WERI-Rb-1 (cell line): ENCODE data around the gene DOCK7.
A peak's percentile ranks its signal among the peaks of the same experiment; 100 is the strongest.

Source experiments
- DNase-seq: peaks from one replicate; pipeline ENCODE4 v3.0.0-alpha.2; 2020
- H3K27ac ChIP-seq: fragments of 250-450 bp; sonication (Bioruptor Pico); 2 replicates; pipeline ENCODE4 v1.5.1; 2020; ENCODE audit warnings: mild to moderate bottlenecking, moderate library complexity
- H3K27me3 ChIP-seq: fragments of 250-450 bp; sonication (Bioruptor Pico); 2 replicates; pipeline ENCODE4 v1.5.1; 2021; ENCODE audit warnings: mild to moderate bottlenecking, low read depth, moderate library complexity; ENCODE audit not compliant: insufficient read depth, severe bottlenecking
- H3K36me3 ChIP-seq: fragments of 250-450 bp; sonication (Bioruptor Pico); 2 replicates; pipeline ENCODE4 v1.5.1; 2020; ENCODE audit warnings: mild to moderate bottlenecking, moderate library complexity
- H3K4me3 ChIP-seq: 2 replicates; pipeline ENCODE4 v1.5.1; 2011; ENCODE audit warnings: low read depth, mild to moderate bottlenecking, control low read depth, low read length
- H3K9me3 ChIP-seq: fragments of 250-450 bp; sonication (Bioruptor Pico); 2 replicates; pipeline ENCODE4 v1.5.1; 2021; ENCODE audit warnings: mild to moderate bottlenecking, moderate library complexity; ENCODE audit not compliant: severe bottlenecking
- TF ChIP-seq, protein P1 (sequence below): IDR thresholded peaks from 2 replicates; pipeline ENCODE4 v1.5.1; 2011; ENCODE audit warnings: low read depth, mild to moderate bottlenecking, control low read depth, inconsistent platforms, low read length

DOCK7 gene, protein sequence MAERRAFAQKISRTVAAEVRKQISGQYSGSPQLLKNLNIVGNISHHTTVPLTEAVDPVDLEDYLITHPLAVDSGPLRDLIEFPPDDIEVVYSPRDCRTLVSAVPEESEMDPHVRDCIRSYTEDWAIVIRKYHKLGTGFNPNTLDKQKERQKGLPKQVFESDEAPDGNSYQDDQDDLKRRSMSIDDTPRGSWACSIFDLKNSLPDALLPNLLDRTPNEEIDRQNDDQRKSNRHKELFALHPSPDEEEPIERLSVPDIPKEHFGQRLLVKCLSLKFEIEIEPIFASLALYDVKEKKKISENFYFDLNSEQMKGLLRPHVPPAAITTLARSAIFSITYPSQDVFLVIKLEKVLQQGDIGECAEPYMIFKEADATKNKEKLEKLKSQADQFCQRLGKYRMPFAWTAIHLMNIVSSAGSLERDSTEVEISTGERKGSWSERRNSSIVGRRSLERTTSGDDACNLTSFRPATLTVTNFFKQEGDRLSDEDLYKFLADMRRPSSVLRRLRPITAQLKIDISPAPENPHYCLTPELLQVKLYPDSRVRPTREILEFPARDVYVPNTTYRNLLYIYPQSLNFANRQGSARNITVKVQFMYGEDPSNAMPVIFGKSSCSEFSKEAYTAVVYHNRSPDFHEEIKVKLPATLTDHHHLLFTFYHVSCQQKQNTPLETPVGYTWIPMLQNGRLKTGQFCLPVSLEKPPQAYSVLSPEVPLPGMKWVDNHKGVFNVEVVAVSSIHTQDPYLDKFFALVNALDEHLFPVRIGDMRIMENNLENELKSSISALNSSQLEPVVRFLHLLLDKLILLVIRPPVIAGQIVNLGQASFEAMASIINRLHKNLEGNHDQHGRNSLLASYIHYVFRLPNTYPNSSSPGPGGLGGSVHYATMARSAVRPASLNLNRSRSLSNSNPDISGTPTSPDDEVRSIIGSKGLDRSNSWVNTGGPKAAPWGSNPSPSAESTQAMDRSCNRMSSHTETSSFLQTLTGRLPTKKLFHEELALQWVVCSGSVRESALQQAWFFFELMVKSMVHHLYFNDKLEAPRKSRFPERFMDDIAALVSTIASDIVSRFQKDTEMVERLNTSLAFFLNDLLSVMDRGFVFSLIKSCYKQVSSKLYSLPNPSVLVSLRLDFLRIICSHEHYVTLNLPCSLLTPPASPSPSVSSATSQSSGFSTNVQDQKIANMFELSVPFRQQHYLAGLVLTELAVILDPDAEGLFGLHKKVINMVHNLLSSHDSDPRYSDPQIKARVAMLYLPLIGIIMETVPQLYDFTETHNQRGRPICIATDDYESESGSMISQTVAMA (N-terminal part only)

DNA sequence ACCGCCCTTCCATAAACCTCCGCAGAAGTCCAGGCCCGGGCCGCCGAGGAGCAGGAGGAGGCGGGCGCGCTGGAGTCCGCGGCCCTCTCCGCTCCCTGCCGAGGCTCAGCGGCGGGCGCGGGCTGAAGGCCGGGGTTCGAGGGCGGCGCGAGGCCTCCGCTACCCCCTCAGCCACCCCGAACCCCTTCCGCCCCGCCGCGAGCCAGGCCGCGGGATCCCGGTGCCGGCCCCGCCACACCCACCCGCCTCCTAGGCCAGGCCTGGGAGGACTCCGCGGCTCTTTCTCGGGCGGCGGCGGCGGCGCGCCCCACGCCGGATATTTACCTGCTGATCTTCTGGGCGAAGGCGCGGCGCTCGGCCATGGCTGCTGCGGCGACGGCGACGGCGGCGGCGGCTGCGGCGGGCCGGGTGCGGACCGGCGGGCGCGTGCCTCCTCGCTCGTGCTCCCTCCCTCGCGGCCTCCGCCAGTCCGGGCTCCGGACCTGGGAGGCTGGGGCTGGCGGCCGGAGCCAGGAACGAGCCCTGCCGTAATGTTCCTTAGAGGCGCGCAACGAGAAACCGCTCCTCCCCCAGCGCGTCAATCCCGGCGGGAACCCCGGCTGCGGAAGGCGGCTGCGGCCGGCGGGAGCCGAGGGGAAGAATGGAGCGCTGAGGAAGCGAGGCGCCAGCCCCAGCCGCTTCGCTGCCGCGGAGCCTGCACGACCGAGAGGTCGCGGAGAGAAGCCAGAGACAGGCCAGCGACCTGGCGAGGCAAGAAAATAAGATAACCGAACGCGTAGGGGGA, at the start of gene DOCK7:
DOCK7 (minus strand) TSS at position 484 of the 784 bp plus-strand sequence; CDS start at position 362, 122 bp downstream.
- Histone ChIP-seq H3K9me3 (no peaks in the 10 kb centered on the region), H3K27ac (peak within 1 kb of the TSS; percentile 86), H3K27me3 (no peaks in the 10 kb centered on the region), H3K36me3 (no peaks in the 10 kb centered on the region), H3K4me3 (peak within 1 kb of the TSS; percentile 77)
- TF ChIP-seq, protein P1, sequence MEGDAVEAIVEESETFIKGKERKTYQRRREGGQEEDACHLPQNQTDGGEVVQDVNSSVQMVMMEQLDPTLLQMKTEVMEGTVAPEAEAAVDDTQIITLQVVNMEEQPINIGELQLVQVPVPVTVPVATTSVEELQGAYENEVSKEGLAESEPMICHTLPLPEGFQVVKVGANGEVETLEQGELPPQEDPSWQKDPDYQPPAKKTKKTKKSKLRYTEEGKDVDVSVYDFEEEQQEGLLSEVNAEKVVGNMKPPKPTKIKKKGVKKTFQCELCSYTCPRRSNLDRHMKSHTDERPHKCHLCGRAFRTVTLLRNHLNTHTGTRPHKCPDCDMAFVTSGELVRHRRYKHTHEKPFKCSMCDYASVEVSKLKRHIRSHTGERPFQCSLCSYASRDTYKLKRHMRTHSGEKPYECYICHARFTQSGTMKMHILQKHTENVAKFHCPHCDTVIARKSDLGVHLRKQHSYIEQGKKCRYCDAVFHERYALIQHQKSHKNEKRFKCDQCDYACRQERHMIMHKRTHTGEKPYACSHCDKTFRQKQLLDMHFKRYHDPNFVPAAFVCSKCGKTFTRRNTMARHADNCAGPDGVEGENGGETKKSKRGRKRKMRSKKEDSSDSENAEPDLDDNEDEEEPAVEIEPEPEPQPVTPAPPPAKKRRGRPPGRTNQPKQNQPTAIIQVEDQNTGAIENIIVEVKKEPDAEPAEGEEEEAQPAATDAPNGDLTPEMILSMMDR: no peak
- peak; percentile 87 for DNase-seq

DNA sequence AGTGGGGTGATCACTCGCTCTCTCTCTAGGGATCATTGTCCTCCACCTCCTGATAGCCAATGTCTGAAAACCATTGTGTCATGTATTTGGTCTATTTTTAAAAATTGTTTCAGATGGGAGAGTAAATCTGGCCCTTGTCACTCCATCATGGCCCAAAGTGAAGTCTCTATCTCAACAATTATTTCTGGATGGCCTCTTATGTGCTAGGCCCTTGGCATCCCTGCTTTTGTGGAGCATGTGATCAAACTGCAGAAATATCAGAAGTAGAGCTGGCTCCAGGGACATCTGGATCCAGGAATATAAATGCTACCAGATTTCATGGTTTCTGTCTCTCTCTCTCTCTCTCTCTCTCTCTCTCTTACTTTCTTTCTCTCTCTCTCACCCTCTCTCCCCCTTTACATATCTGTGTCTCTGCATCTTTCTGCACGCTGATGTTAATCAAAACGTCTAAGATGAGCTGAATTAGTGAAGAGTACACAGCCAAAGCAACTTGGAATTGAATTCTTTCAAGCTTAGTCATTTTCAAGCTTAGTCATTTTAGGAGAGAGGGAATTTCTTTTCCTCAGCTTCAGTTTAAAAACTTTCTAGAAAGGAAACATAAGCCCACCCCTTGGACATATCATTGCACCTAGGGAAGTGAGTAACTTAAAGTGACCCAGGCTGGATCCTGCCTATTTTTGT, 47.4 kb upstream of the DOCK7 start:
- TF ChIP-seq, protein P1: no peak
- H3K4me3 ChIP-seq: no peak overlapping the region
- H3K9me3 ChIP-seq: no peaks in the 10 kb centered on the region
- H3K36me3 ChIP-seq: no peaks in the 10 kb centered on the region
- DNase-seq: no peak
- H3K27me3 ChIP-seq: no peaks in the 10 kb centered on the region
- H3K27ac ChIP-seq: no peak overlapping the region

DNA sequence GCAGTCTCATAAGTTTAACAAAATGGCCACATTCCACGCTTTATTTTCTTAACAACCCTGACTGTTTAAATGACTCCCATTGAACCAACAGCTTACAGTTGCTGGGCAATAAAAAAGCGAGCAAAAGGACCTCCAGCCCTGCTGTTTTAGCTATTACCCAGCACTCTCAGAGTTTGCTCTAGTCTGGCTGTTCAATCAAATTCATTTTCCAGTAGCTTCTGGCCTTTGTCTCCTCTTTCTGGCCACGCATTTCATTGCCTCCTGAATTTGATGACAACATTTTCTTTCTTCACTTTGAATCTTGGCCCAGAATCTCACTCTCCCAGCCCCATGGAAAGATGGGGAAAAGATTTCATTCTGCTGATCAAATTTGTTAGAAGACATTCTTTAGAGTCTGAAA, 44.1 kb upstream of the DOCK7 start:
- DNase-seq: no peak
- Histone ChIP-seq H3K4me3 (no peak overlapping the region), H3K9me3 (no peaks in the 10 kb centered on the region), H3K27me3 (no peaks in the 10 kb centered on the region), H3K36me3 (no peaks in the 10 kb centered on the region), H3K27ac (no peak overlapping the region)
- TF ChIP-seq, protein P1: no peak

DNA sequence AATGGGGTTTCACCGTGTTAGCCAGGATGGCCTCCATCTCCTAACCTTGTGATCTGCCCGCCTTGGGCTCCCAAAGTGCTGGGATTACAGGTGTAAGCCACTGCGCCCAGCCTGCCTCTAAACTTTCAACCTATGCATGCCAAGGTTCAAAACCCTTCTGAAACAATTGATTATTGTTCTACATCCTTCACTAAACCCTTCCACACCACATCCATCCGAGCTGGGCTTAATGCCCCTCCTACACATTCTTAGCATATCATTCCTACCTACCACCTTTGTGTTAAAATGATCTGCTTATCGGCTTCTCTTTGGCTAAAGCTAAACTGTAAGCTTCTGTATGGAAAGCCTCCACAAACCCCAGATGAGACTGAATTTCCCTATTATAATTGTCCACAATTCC, 40.8 kb upstream of the DOCK7 start:
- no peak overlapping the region for H3K27ac ChIP-seq
- no peak for DNase-seq
- no peaks in the 10 kb centered on the region for H3K36me3 ChIP-seq
- no peaks in the 10 kb centered on the region for H3K27me3 ChIP-seq
- H3K4me3 ChIP-seq: no peak overlapping the region
- TF ChIP-seq, protein P1: no peak
- H3K9me3 ChIP-seq: no peaks in the 10 kb centered on the region
